ENCODE data around the gene PPP1R14B. TPM values are rescaled to one million over a fixed set of nuclear protein-coding genes. Genes with fewer than 3 reads are reported as not detected.

PPP1R14B gene
- total RNA-seq, 1 donor from 2014 or later = 238 TPM

GRCh38 chr11:64211181-64211872, 35.4 kb downstream of the PPP1R14B start:
- no peak overlapping the region for H3K27ac Mint-ChIP-seq
- intact Hi-C loops (cut with micrococcal nuclease) = no loop called here
- no peak for DNase-seq (ENCODE audit: low spot score)
- peaks cover 49% of the 10 kb centered on the region for H3K36me3 Mint-ChIP-seq (ENCODE audit: low read depth)
- H3K4me1 Mint-ChIP-seq (ENCODE audit: low read depth) = peaks cover 22% of the 10 kb centered on the region
- H3K27me3 Mint-ChIP-seq (ENCODE audit: insufficient read depth) = no peaks in the 10 kb centered on the region
- no peaks in the 10 kb centered on the region for H3K9me3 Mint-ChIP-seq
- no peak overlapping the region for H3K4me3 Mint-ChIP-seq

DNA sequence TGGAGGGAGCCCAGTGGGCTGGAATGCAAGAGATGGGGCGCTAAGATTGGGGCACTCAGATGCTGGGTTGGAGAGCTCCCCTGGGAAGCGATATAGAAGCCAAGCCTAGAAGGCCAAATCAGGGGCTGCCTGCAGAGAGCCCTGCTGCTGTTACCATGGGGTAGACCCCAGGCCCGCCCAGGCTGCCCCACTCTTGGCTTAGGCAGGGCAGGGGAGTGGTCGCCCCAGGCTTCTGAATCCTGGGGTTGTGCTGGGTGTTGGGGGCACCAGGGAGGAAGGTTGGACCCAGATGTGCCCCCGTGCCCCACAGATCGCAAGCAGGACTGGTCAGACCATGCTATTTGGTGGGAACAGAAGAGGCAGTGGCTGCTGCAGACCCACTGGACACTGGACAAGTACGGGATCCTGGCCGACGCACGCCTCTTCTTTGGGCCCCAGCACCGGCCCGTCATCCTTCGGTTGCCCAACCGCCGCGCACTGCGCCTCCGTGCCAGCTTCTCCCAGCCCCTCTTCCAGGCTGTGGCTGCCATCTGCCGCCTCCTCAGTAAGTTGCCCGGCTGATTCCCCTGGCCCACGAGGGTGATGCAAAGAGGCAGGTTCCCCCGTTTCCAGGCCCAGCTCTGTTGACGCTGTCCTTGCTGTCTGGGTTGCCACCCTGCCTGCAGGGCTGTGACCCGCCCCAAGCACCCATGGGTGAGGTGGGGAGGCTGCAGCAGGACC, 36.3 kb downstream of the PPP1R14B start:
- Mint-ChIP-seq H3K27me3 (ENCODE audit: insufficient read depth) (no peaks in the 10 kb centered on the region), H3K27ac (no peak overlapping the region), H3K36me3 (ENCODE audit: low read depth) (peaks cover 53% of the 10 kb centered on the region), H3K9me3 (no peaks in the 10 kb centered on the region), H3K4me1 (ENCODE audit: low read depth) (peaks cover 29% of the 10 kb centered on the region), H3K4me3 (no peak overlapping the region)
- intact Hi-C loops (cut with micrococcal nuclease) = no loop called here
- DNase-seq (ENCODE audit: low spot score) = no peak

- no peak for DNase-seq (ENCODE audit: low spot score)
- H3K9me3 Mint-ChIP-seq = no peaks in the 10 kb centered on the region
- intact Hi-C loops (cut with micrococcal nuclease) = no loop called here
- peaks cover 50% of the 10 kb centered on the region for H3K36me3 Mint-ChIP-seq (ENCODE audit: low read depth)
- no peaks in the 10 kb centered on the region for H3K27me3 Mint-ChIP-seq (ENCODE audit: insufficient read depth)
- peaks cover 26% of the 10 kb centered on the region for H3K4me1 Mint-ChIP-seq (ENCODE audit: low read depth)
- H3K27ac Mint-ChIP-seq = no peak overlapping the region
- peak overlapping the region; percentile 30 for H3K4me3 Mint-ChIP-seq
Measured at GRCh38 chr11:64209563-64209843, 37.2 kb downstream of the PPP1R14B start.

- no peak for DNase-seq (ENCODE audit: low spot score)
- Mint-ChIP-seq H3K9me3 (no peaks in the 10 kb centered on the region), H3K36me3 (ENCODE audit: low read depth) (peaks cover 53% of the 10 kb centered on the region), H3K4me1 (ENCODE audit: low read depth) (peaks cover 30% of the 10 kb centered on the region), H3K4me3 (peak overlapping the region; percentile 58), H3K27me3 (ENCODE audit: insufficient read depth) (no peaks in the 10 kb centered on the region), H3K27ac (peak overlapping the region; percentile 95)
- intact Hi-C loops (cut with micrococcal nuclease) = no loop called here
Measured at GRCh38 chr11:64208796-64209562, 37.8 kb downstream of the PPP1R14B start.

DNA sequence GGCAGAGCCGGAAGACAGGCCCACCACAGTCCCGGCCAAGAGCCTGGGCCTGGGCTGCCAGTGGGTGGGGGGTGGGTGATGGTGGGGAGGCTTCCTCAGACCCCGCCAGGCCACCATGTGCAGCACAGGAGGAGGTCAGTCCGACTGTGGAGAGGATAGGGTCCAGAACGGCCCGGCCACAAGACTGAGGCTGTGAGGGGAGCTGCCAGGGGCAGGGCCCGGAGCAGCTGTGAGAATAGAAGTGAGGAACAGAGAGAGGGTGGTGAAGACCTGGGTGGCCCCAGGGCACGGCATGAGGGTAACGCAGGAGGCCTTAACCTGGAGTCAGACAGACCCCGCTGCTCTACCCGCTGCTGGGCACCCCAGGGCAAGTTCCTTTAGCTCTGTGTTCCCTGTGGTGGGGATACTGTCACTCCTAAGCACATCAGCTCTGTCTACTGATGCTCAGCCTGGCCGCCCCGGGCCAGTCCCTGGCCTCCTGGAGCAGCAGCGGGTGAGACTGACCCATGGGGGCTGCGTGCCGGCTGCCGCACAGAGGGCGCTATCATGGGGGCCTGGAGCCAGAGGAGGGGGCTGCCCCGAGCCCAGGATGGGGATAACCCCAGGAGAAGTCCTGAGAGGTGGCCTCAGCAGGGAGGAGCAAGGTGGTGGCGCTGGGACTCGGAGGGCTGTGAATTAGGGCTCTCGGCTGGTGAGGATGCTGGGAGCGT, 38.5 kb downstream of the PPP1R14B start:
- H3K9me3 Mint-ChIP-seq = no peaks in the 10 kb centered on the region
- H3K27ac Mint-ChIP-seq = peak overlapping the region; percentile 95
- peaks cover 57% of the 10 kb centered on the region for H3K36me3 Mint-ChIP-seq (ENCODE audit: low read depth)
- H3K4me1 Mint-ChIP-seq (ENCODE audit: low read depth) = peaks cover 33% of the 10 kb centered on the region
- no peaks in the 10 kb centered on the region for H3K27me3 Mint-ChIP-seq (ENCODE audit: insufficient read depth)
- intact Hi-C loops (cut with micrococcal nuclease) = no loop called here
- H3K4me3 Mint-ChIP-seq = peak overlapping the region; percentile 89
- no peak for DNase-seq (ENCODE audit: low spot score)

GRCh38 chr11:64207256-64208085, 39.3 kb downstream of the PPP1R14B start:
- H3K4me3 Mint-ChIP-seq = peak overlapping the region; percentile 89
- intact Hi-C loops (cut with micrococcal nuclease) = loop anchor here (1.0 to 2.0 kb wide), 5 partner anchors 19 to 110 kb away; partner anchors contain the start of genes DNAJC4, FKBP2, NUDT22 and TRMT112
- peaks cover 56% of the 10 kb centered on the region for H3K36me3 Mint-ChIP-seq (ENCODE audit: low read depth)
- H3K27ac Mint-ChIP-seq = peak overlapping the region; percentile 95
- H3K4me1 Mint-ChIP-seq (ENCODE audit: low read depth) = peaks cover 33% of the 10 kb centered on the region
- DNase-seq (ENCODE audit: low spot score) = peak; percentile 71
- no peaks in the 10 kb centered on the region for H3K9me3 Mint-ChIP-seq
- no peaks in the 10 kb centered on the region for H3K27me3 Mint-ChIP-seq (ENCODE audit: insufficient read depth)

GRCh38 chr11:64206457-64207255, 40.1 kb downstream of the PPP1R14B start, which contains the start of gene FERMT3:
TSS of gene FERMT3 (plus strand) at chr11:64206721. CDS start at chr11:64207365, 644 bp downstream.
- Mint-ChIP-seq H3K9me3 (no peaks in the 10 kb centered on the region), H3K4me3 (peak within 1 kb of the TSS; percentile 89), H3K27ac (peak within 1 kb of the TSS; percentile 95), H3K4me1 (ENCODE audit: low read depth) (peaks cover 34% of the 10 kb centered on the region), H3K27me3 (ENCODE audit: insufficient read depth) (no peaks in the 10 kb centered on the region), H3K36me3 (ENCODE audit: low read depth) (peaks cover 54% of the 10 kb centered on the region)
- peak; percentile 72 for DNase-seq (ENCODE audit: low spot score)
- intact Hi-C loops (cut with micrococcal nuclease) = loop anchor here (1.0 to 2.0 kb wide), 6 partner anchors 20 to 111 kb away; partner anchors contain the start of genes DNAJC4, FKBP2, NUDT22 and TRMT112

- intact Hi-C loops (cut with micrococcal nuclease) = loop anchor here (1.0 kb wide), 2 partner anchors 42 to 100 kb away; partner anchors contain the start of gene PPP1R14B
- Mint-ChIP-seq H3K4me1 (ENCODE audit: low read depth) (peaks cover 39% of the 10 kb centered on the region), H3K27me3 (ENCODE audit: insufficient read depth) (no peaks in the 10 kb centered on the region), H3K36me3 (ENCODE audit: low read depth) (peaks cover 57% of the 10 kb centered on the region), H3K9me3 (no peaks in the 10 kb centered on the region), H3K4me3 (peak overlapping the region; percentile 78), H3K27ac (peak overlapping the region; percentile 70)
- DNase-seq (ENCODE audit: low spot score) = peak; percentile 61
Measured at GRCh38 chr11:64204464-64204989, 42.2 kb downstream of the PPP1R14B start.

- Mint-ChIP-seq H3K4me3 (peak overlapping the region; percentile 49), H3K9me3 (no peaks in the 10 kb centered on the region), H3K27ac (no peak overlapping the region), H3K4me1 (ENCODE audit: low read depth) (peaks cover 39% of the 10 kb centered on the region), H3K36me3 (ENCODE audit: low read depth) (peaks cover 55% of the 10 kb centered on the region), H3K27me3 (ENCODE audit: insufficient read depth) (no peaks in the 10 kb centered on the region)
- intact Hi-C loops (cut with micrococcal nuclease) = loop anchor here (1.0 kb wide), 2 partner anchors 42 to 100 kb away; partner anchors contain the start of gene PPP1R14B
- DNase-seq (ENCODE audit: low spot score) = no peak
Measured at GRCh38 chr11:64204080-64204440, 42.7 kb downstream of the PPP1R14B start.

- Mint-ChIP-seq H3K27ac (no peak overlapping the region), H3K9me3 (no peaks in the 10 kb centered on the region), H3K4me1 (ENCODE audit: low read depth) (peaks cover 39% of the 10 kb centered on the region), H3K4me3 (peak overlapping the region; percentile 49), H3K36me3 (ENCODE audit: low read depth) (peaks cover 51% of the 10 kb centered on the region), H3K27me3 (ENCODE audit: insufficient read depth) (no peaks in the 10 kb centered on the region)
- no peak for DNase-seq (ENCODE audit: low spot score)
- intact Hi-C loops (cut with micrococcal nuclease) = loop anchor here (1.0 kb wide), 2 partner anchors 43 to 101 kb away; partner anchors contain the start of gene PPP1R14B
Measured at GRCh38 chr11:64203421-64204079, 43.2 kb downstream of the PPP1R14B start.
